Heart right ventricle (tissue), 16 donors: ENCODE measurements around the gene AGBL4. TPM values are rescaled to one million over a fixed set of nuclear protein-coding genes. Genes with fewer than 3 reads are reported as not detected.
"Not testable (repeated sequence)": the region's sequence is repeated elsewhere in the genome, so short reads cannot be mapped to it uniquely, and the experiment has no call there.

ENCODE experiments used
- ATAC-seq, 8 donors: fragments of 200-7000 bp; cut with Tn5 transposase; one replicate each; pipeline ENCODE4 v1.9.1; 2020; ENCODE audit warnings: mild to moderate bottlenecking in 8 of 8, moderate library complexity in 8 of 8, moderate number of reproducible peaks in 1 of 8
- DNase-seq, 2 donors: peaks; one replicate each; pipeline ENCODE4 v3.0.0-alpha.2; 2020
- H3K27ac ChIP-seq, 10 donors: fragments of 200-600 bp; sonication (generic) in 2 of 10; one replicate each; pipeline versions ENCODE4 v1.5.0 to v1.8.0; 2020 to 2022; ENCODE audit warnings: mild to moderate bottlenecking in 3 of 10
- H3K27me3 ChIP-seq, 7 donors: fragments of 200-600 bp; one replicate each; pipeline ENCODE4 v1.8.0; 2021 to 2022; ENCODE audit warnings: mild to moderate bottlenecking in 2 of 7
- H3K36me3 ChIP-seq, 9 donors: fragments of 200-600 bp; sonication (generic) in 1 of 9; one replicate each; pipeline versions ENCODE4 v1.5.0 to v1.8.0; 2020 to 2022; ENCODE audit warnings: mild to moderate bottlenecking in 2 of 9
- H3K4me1 ChIP-seq, 9 donors: fragments of 200-600 bp; sonication (generic) in 1 of 9; one replicate each; pipeline versions ENCODE4 v1.5.0 to v1.8.0; 2020 to 2022; ENCODE audit warnings: mild to moderate bottlenecking in 4 of 9
- H3K4me3 ChIP-seq, 10 donors: fragments of 200-600 bp; sonication (generic) in 2 of 10; one replicate each; pipeline versions ENCODE4 v1.5.0 to v1.8.0; 2020 to 2022; ENCODE audit warnings: mild to moderate bottlenecking in 7 of 10, moderate library complexity in 2 of 10
- H3K9me3 ChIP-seq, 11 donors: fragments of 200-600 bp in 10 of 11; sonication (generic) in 2 of 11; one replicate each; pipeline versions ENCODE4 v1.5.0 to v1.8.0; 2013 to 2022; ENCODE audit warnings: mild to moderate bottlenecking in 2 of 11, control low read depth in 1 of 11, moderate library complexity in 1 of 11
- CTCF ChIP-seq, 9 donors: fragments of 200-600 bp; sonication (generic) in 2 of 9; IDR thresholded peaks; one replicate each; pipeline versions ENCODE4 v1.5.0 to v1.8.0; 2021 to 2022; ENCODE audit warnings: antibody characterized with exemption in 9 of 9, mild to moderate bottlenecking in 5 of 9, moderate library complexity in 1 of 9
- WGBS, 2 donors: extraction: QIAGEN DNeasy Blood & Tissue Kit; methylation state at CpG; one replicate each; pipeline ENCODE4 v1.1.7; 2013; ENCODE audit warnings: inconsistent platforms in 1 of 2; 5-methylcytosine and 5-hydroxymethylcytosine counted together
- intact Hi-C, 10 donors: fragments of 100-400 bp; cut with DNase I; formaldehyde crosslinking; loops; one replicate each; pipeline versions ENCODE4 v1.11.1 to v1.14.2; 2022
- polyA plus RNA-seq, 2 donors: library from polyadenylated mRNA; stranded (reverse); fragments of 200-250 nt; gene quantifications; one replicate each; pipeline ENCODE4 v1.2.3, GENCODE V29; 2013
- total RNA-seq, 10 donors: library from RNA; stranded (reverse); fragmentation: NEBNext Ultra II Directional in 3 of 10; extraction: Animal tissue kit (Norgen Biotek cat#: 25700) in 3 of 10; gene quantifications; one replicate each; pipeline versions ENCODE4 v1.2.1 to v1.2.4, GENCODE V29; 2021 to 2023
- donor health status: Arrhythmogenic right ventricular cardiomyopathy.
- donor health status: ischemic (EF 13 %, LVEDD 7.1; RV severe dilation, severe dysfunction).
- donor health status: healthy with polysubstance abuse.
- donor health status: DM: no; HTN: yes; CAD: no.
- donor health status: DM: no; HTN: no; CAD: no.
- donor health status: ischemic (EF 25% LVEDD 6.9; RV normal size, moderate dysfunction).
- donor health status: ischemic (EF 25% LVEDD 5.7; RV mildly dilated, moderate dysfunction).
- donor health status: healthy.
- donor health status: DM: yes; HTN: yes; CAD: no.
- donor health status: Ischemic cardiomyopathy.
- donor health status: ischemic (EF 35%, LVEDD 5.7; RV mildly dilated, moderate dysfunction).
- donor health status: nonischemic (EF 11% LVEDD 7.7; RV severe dilation, severe dysfunction).
- donor health status: DM: yes; HTN: yes; CAD: no.
- donor health status: PGD.
- donor health status: ischemic (EF 29% LVEDD 5.4; RV normal size, mild dysfunction).
- donor health status: nonischemic (EF 23%, LVEDD 6.1; RV moderate dilation, normal function).

AGBL4 gene
- total and polyA plus RNA-seq, 12 donors: 0.04 to 0.93 (median 0.46) TPM; not detected in 2

DNA sequence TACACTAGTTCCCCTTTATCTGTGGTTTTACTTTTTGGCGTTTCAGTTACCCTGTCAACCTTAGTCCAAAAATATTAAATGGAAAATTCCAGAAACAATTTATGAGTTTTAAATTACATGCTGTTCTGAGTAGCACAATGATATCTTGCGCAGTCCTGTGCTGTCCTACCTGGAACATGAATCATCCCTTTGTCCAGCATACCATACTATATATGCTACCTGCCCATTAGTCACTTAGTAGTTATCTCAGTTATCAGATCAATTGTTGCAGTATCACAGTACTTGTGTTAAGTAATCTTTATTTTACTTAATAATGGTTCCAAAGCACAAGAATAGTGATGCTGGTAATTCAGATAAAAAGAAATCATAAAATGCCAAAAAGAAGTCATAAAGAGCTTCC is 52.7 kb downstream of the AGBL4 start:
- no peaks in the 10 kb centered on the region for H3K4me1 ChIP-seq
- no peak overlapping the region for H3K4me3 ChIP-seq
- 83 to 84% methylated on average over 2 of the region's 2 CpGs for WGBS, 2 donors
- TF ChIP-seq CTCF (IDR thresholded peaks at IDR 0.05): no peak
- no peak for ATAC-seq
- H3K9me3 ChIP-seq: no peaks in the 10 kb centered on the region
- H3K27ac ChIP-seq: no peak overlapping the region
- intact Hi-C loops: no loop called here
- H3K36me3 ChIP-seq: no peaks in the 10 kb centered on the region
- DNase-seq: no peak
- H3K27me3 ChIP-seq: no peaks in the 10 kb centered on the region

- no peak for TF ChIP-seq CTCF (IDR thresholded peaks at IDR 0.05)
- intact Hi-C loops: no loop called here
- DNase-seq: no peak
- peaks cover 0 to 7% (median 0%) of the 10 kb centered on the region in 11 donors for H3K9me3 ChIP-seq
- no peaks in the 10 kb centered on the region for H3K36me3 ChIP-seq
- H3K4me1 ChIP-seq: no peaks in the 10 kb centered on the region
- no peak overlapping the region for H3K27ac ChIP-seq
- H3K4me3 ChIP-seq: no peak overlapping the region
- H3K27me3 ChIP-seq: no peaks in the 10 kb centered on the region
- 63 to 67% methylated on average over 3 of the region's 3 CpGs for WGBS, 2 donors
- no peak for ATAC-seq
Observed at GRCh38 chr1:49951385-49951784, 72.4 kb downstream of the AGBL4 start.

DNA sequence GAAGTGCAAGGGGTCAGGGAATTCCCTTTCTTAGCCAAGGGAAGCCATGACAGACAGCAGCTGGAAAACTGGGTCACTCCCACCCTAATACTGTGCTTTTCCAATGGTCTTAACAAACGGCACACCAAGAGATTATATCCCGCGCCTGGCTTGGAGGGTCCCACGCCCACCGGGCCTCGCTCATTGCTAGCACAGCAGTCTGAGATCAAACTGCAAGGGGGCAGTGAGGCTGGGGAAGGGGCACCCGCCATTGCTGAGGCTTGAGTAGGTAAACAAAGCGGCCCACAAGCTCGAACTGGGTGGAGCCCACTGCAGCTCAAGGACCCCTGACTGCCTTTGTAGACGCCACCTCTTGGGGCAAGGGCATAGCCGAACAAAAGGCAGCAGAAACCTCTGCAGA is 108.5 kb downstream of the AGBL4 start:
- H3K9me3 ChIP-seq: peaks cover 0 to 34% (median 0%) of the 10 kb centered on the region in 11 donors
- H3K27me3 ChIP-seq, H3K36me3 ChIP-seq, DNase-seq, H3K27ac ChIP-seq, H3K4me3 ChIP-seq, ATAC-seq, H3K4me1 ChIP-seq, intact Hi-C loops: not testable (repeated sequence)
- 88 to 90% methylated on average over 11 of the region's 11 CpGs for WGBS, 2 donors

GRCh38 chr1:49906365-49906764 is 117.4 kb downstream of the AGBL4 start:
- TF ChIP-seq CTCF (IDR thresholded peaks at IDR 0.05): no peak
- no peak overlapping the region for H3K4me3 ChIP-seq
- ATAC-seq (no peak), DNase-seq (no peak)
- 69 to 77% methylated on average over 3 of the region's 3 CpGs for WGBS, 2 donors
- H3K36me3 ChIP-seq: no peaks in the 10 kb centered on the region
- intact Hi-C loops: no loop called here
- no peaks in the 10 kb centered on the region for H3K4me1 ChIP-seq
- H3K9me3 ChIP-seq: no peaks in the 10 kb centered on the region
- H3K27me3 ChIP-seq: no peaks in the 10 kb centered on the region
- no peak overlapping the region for H3K27ac ChIP-seq

- H3K36me3 ChIP-seq: no peaks in the 10 kb centered on the region
- no peaks in the 10 kb centered on the region for H3K27me3 ChIP-seq
- DNase-seq: no peak
- no peak for TF ChIP-seq CTCF (IDR thresholded peaks at IDR 0.05)
- peaks cover 0 to 32% (median 6%) of the 10 kb centered on the region in 11 donors for H3K9me3 ChIP-seq
- intact Hi-C loops: no loop called here
- no peak overlapping the region for H3K4me3 ChIP-seq
- H3K27ac ChIP-seq: no peak overlapping the region
- H3K4me1 ChIP-seq: no peaks in the 10 kb centered on the region
- no peak for ATAC-seq
- 67 to 69% methylated on average over 4 of the region's 4 CpGs for WGBS, 2 donors
Observed at GRCh38 chr1:49864581-49864980, 159.2 kb downstream of the AGBL4 start.
